Measurements from ENCODE around the gene MED31. TPM values are rescaled to one million over a fixed set of nuclear protein-coding genes. Genes with fewer than 3 reads are reported as not detected.

The MED31 gene
- total and polyA plus RNA-seq, 2 experiments from 2014 or later: 5.5 to 49.3 TPM

DNA sequence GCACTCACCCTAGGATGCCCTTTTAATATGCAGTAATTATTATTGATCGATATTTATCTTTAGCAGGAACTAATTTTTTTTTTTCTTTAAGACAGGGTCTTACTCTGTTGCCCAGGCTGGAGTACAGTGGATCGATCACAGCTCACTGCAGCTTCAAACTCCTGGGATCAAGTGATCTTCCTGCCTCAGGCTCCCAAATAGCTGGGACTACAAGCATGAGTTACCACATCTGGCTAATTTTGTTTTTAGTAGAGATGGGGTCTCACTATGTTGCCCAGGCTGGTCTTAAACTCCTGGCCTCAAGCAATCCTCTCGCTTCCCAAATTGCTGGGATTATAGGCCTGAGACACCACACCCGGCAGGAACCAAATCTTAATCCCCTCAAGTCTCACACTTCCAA is 40.2 kb downstream of the MED31 start:
- no peaks in the 10 kb centered on the region for H3K4me1 ChIP-seq (ENCODE audit: insufficient read depth)
- no peak overlapping the region for H3K4me2 ChIP-seq
- H3K27me3 Mint-ChIP-seq (ENCODE audit: insufficient read depth, low read depth, poor library complexity): peaks cover 2% of the 10 kb centered on the region
- no peaks in the 10 kb centered on the region for H3K79me2 ChIP-seq (replicated peaks; ENCODE audit: insufficient read depth)
- H3K4me1 Mint-ChIP-seq: no peaks in the 10 kb centered on the region
- no peak overlapping the region for H3K27ac ChIP-seq (ENCODE audit: low read depth)
- no peaks in the 10 kb centered on the region for H3F3A ChIP-seq (replicated peaks; ENCODE audit: low read depth)
- H4K20me1 ChIP-seq (replicated peaks; ENCODE audit: insufficient read depth): no peaks in the 10 kb centered on the region; the same call in 1 of the 2 replicates
- H3K4me3 Mint-ChIP-seq: no peak overlapping the region
- no peak for ATAC-seq
- H3K27me3 ChIP-seq (ENCODE audit: insufficient read depth): no peaks in the 10 kb centered on the region
- no peak for DNase-seq (ENCODE audit: low spot score)
- no peaks in the 10 kb centered on the region for H3K9me3 Mint-ChIP-seq
- H3K36me3 ChIP-seq (ENCODE audit: insufficient read depth): peaks cover 35% of the 10 kb centered on the region
- H3K4me3 ChIP-seq: no peak overlapping the region
- peaks cover 38% of the 10 kb centered on the region for H3K36me3 Mint-ChIP-seq (ENCODE audit: low read depth)
- TF ChIP-seq, protein P1, sequence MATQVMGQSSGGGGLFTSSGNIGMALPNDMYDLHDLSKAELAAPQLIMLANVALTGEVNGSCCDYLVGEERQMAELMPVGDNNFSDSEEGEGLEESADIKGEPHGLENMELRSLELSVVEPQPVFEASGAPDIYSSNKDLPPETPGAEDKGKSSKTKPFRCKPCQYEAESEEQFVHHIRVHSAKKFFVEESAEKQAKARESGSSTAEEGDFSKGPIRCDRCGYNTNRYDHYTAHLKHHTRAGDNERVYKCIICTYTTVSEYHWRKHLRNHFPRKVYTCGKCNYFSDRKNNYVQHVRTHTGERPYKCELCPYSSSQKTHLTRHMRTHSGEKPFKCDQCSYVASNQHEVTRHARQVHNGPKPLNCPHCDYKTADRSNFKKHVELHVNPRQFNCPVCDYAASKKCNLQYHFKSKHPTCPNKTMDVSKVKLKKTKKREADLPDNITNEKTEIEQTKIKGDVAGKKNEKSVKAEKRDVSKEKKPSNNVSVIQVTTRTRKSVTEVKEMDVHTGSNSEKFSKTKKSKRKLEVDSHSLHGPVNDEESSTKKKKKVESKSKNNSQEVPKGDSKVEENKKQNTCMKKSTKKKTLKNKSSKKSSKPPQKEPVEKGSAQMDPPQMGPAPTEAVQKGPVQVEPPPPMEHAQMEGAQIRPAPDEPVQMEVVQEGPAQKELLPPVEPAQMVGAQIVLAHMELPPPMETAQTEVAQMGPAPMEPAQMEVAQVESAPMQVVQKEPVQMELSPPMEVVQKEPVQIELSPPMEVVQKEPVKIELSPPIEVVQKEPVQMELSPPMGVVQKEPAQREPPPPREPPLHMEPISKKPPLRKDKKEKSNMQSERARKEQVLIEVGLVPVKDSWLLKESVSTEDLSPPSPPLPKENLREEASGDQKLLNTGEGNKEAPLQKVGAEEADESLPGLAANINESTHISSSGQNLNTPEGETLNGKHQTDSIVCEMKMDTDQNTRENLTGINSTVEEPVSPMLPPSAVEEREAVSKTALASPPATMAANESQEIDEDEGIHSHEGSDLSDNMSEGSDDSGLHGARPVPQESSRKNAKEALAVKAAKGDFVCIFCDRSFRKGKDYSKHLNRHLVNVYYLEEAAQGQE (IDR thresholded peaks at IDR 0.05; ENCODE audit: unreplicated experiment): no peak
- TF ChIP-seq EZH2phosphoT487 (IDR thresholded peaks at IDR 0.05; ENCODE audit: unreplicated experiment): no peak
- no peak for TF ChIP-seq CREB1 (CRISPR knock-in tag; IDR thresholded peaks at IDR 0.05; ENCODE audit: low read depth)
- TF ChIP-seq, protein P2, sequence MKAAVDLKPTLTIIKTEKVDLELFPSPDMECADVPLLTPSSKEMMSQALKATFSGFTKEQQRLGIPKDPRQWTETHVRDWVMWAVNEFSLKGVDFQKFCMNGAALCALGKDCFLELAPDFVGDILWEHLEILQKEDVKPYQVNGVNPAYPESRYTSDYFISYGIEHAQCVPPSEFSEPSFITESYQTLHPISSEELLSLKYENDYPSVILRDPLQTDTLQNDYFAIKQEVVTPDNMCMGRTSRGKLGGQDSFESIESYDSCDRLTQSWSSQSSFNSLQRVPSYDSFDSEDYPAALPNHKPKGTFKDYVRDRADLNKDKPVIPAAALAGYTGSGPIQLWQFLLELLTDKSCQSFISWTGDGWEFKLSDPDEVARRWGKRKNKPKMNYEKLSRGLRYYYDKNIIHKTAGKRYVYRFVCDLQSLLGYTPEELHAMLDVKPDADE (IDR thresholded peaks at IDR 0.05): no peak
- TF ChIP-seq NANOG (IDR thresholded peaks at IDR 0.05; ENCODE audit: borderline replicate concordance): no peak
- no peak for TF ChIP-seq POLR2AphosphoS5 (IDR thresholded peaks at IDR 0.05; ENCODE audit: low read depth)
- TF ChIP-seq ZNF331 (CRISPR knock-in tag; IDR thresholded peaks at IDR 0.05; ENCODE audit: low read depth): no peak
- TF ChIP-seq ZNF114 (CRISPR knock-in tag; IDR thresholded peaks at IDR 0.05): no peak
- no peak for TF ChIP-seq STAT1 (IDR thresholded peaks at IDR 0.05; ENCODE audit: unreplicated experiment)
- TF ChIP-seq, protein P3, sequence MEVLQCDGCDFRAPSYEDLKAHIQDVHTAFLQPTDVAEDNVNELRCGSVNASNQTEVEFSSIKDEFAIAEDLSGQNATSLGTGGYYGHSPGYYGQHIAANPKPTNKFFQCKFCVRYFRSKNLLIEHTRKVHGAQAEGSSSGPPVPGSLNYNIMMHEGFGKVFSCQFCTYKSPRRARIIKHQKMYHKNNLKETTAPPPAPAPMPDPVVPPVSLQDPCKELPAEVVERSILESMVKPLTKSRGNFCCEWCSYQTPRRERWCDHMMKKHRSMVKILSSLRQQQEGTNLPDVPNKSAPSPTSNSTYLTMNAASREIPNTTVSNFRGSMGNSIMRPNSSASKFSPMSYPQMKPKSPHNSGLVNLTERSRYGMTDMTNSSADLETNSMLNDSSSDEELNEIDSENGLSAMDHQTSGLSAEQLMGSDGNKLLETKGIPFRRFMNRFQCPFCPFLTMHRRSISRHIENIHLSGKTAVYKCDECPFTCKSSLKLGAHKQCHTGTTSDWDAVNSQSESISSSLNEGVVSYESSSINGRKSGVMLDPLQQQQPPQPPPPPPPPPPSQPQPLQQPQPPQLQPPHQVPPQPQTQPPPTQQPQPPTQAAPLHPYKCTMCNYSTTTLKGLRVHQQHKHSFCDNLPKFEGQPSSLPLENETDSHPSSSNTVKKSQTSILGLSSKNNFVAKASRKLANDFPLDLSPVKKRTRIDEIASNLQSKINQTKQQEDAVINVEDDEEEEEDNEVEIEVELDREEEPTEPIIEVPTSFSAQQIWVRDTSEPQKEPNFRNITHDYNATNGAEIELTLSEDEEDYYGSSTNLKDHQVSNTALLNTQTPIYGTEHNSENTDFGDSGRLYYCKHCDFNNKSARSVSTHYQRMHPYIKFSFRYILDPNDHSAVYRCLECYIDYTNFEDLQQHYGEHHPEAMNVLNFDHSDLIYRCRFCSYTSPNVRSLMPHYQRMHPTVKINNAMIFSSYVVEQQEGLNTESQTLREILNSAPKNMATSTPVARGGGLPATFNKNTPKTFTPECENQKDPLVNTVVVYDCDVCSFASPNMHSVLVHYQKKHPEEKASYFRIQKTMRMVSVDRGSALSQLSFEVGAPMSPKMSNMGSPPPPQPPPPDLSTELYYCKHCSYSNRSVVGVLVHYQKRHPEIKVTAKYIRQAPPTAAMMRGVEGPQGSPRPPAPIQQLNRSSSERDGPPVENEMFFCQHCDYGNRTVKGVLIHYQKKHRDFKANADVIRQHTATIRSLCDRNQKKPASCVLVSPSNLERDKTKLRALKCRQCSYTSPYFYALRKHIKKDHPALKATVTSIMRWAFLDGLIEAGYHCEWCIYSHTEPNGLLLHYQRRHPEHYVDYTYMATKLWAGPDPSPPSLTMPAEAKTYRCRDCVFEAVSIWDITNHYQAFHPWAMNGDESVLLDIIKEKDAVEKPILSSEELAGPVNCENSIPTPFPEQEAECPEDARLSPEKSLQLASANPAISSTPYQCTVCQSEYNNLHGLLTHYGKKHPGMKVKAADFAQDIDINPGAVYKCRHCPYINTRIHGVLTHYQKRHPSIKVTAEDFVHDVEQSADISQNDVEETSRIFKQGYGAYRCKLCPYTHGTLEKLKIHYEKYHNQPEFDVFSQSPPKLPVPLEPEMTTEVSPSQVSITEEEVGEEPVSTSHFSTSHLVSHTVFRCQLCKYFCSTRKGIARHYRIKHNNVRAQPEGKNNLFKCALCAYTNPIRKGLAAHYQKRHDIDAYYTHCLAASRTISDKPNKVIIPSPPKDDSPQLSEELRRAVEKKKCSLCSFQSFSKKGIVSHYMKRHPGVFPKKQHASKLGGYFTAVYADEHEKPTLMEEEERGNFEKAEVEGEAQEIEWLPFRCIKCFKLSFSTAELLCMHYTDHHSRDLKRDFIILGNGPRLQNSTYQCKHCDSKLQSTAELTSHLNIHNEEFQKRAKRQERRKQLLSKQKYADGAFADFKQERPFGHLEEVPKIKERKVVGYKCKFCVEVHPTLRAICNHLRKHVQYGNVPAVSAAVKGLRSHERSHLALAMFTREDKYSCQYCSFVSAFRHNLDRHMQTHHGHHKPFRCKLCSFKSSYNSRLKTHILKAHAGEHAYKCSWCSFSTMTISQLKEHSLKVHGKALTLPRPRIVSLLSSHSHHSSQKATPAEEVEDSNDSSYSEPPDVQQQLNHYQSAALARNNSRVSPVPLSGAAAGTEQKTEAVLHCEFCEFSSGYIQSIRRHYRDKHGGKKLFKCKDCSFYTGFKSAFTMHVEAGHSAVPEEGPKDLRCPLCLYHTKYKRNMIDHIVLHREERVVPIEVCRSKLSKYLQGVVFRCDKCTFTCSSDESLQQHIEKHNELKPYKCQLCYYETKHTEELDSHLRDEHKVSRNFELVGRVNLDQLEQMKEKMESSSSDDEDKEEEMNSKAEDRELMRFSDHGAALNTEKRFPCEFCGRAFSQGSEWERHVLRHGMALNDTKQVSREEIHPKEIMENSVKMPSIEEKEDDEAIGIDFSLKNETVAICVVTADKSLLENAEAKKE (CRISPR knock-in tag; IDR thresholded peaks at IDR 0.05): no peak
- TF ChIP-seq, protein P4, sequence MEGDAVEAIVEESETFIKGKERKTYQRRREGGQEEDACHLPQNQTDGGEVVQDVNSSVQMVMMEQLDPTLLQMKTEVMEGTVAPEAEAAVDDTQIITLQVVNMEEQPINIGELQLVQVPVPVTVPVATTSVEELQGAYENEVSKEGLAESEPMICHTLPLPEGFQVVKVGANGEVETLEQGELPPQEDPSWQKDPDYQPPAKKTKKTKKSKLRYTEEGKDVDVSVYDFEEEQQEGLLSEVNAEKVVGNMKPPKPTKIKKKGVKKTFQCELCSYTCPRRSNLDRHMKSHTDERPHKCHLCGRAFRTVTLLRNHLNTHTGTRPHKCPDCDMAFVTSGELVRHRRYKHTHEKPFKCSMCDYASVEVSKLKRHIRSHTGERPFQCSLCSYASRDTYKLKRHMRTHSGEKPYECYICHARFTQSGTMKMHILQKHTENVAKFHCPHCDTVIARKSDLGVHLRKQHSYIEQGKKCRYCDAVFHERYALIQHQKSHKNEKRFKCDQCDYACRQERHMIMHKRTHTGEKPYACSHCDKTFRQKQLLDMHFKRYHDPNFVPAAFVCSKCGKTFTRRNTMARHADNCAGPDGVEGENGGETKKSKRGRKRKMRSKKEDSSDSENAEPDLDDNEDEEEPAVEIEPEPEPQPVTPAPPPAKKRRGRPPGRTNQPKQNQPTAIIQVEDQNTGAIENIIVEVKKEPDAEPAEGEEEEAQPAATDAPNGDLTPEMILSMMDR (conservative IDR thresholded peaks at IDR 0.05; ENCODE audit: low read depth in 2 of 2): no peak
- TF ChIP-seq JUNB (IDR thresholded peaks at IDR 0.05; ENCODE audit: unreplicated experiment): no peak
- TF ChIP-seq EZH2 (IDR thresholded peaks at IDR 0.05; ENCODE audit: low read depth, unreplicated experiment): no peak
- H3K9me2 ChIP-seq (ENCODE audit: insufficient read depth): no peaks in the 10 kb centered on the region
- no peak overlapping the region for H3K27ac Mint-ChIP-seq
- H2AFZ ChIP-seq: no peak overlapping the region
